Stomach smooth muscle (tissue), 2 donors: Measurements from ENCODE around the gene TRAF3.

ENCODE experiments used
- H3K27ac ChIP-seq: one replicate; pipeline ENCODE4 v1.7.0; 2013; ENCODE audit warnings: mild to moderate bottlenecking, low read length, inconsistent platforms
- H3K27me3 ChIP-seq, 2 donors: one replicate each; pipeline ENCODE4 v1.7.0; 2013; ENCODE audit warnings: low read length in 2 of 2; ENCODE audit not compliant: insufficient read depth in 2 of 2, control insufficient read depth in 1 of 2
- H3K36me3 ChIP-seq, 2 donors: one replicate each; pipeline ENCODE4 v1.7.0; 2013; ENCODE audit warnings: low read length in 2 of 2; ENCODE audit not compliant: control insufficient read depth in 2 of 2, insufficient read depth in 2 of 2
- H3K4me1 ChIP-seq: one replicate; pipeline ENCODE4 v1.7.0; 2013; ENCODE audit warnings: low read length; ENCODE audit not compliant: control insufficient read depth, insufficient read depth
- H3K4me3 ChIP-seq, 2 donors: one replicate each; pipeline ENCODE4 v1.7.0; 2013; ENCODE audit warnings: low read length in 2 of 2
- H3K9ac ChIP-seq, 2 donors: one replicate each; pipeline ENCODE4 v1.7.0; 2013; ENCODE audit warnings: low read length in 2 of 2, mild to moderate bottlenecking in 1 of 2
- H3K9me3 ChIP-seq, 2 donors: one replicate each; pipeline ENCODE4 v1.7.0; 2013; ENCODE audit warnings: low read length in 2 of 2; ENCODE audit not compliant: control insufficient read depth in 2 of 2
- donor health status: healthy.
- donor health status: Pancreatic carcinoma.

The TRAF3 gene

GRCh38 chr14:102798926-102799325 lies 21.7 kb downstream of the TRAF3 start:
- H3K4me3 ChIP-seq = no peak overlapping the region
- no peaks in the 10 kb centered on the region for H3K27me3 ChIP-seq
- H3K27ac ChIP-seq = no peak overlapping the region
- peaks cover 9% of the 10 kb centered on the region for H3K4me1 ChIP-seq
- peaks cover 0 to 1% of the 10 kb centered on the region in 2 donors for H3K36me3 ChIP-seq
- no peaks in the 10 kb centered on the region for H3K9me3 ChIP-seq
- no peak overlapping the region for H3K9ac ChIP-seq

- H3K9me3 ChIP-seq = no peaks in the 10 kb centered on the region
- H3K36me3 ChIP-seq = no peaks in the 10 kb centered on the region
- H3K27ac ChIP-seq = no peak overlapping the region
- H3K4me1 ChIP-seq = peaks cover 9% of the 10 kb centered on the region
- H3K9ac ChIP-seq = no peak overlapping the region
- H3K27me3 ChIP-seq = no peaks in the 10 kb centered on the region
- H3K4me3 ChIP-seq = no peak overlapping the region
Observed at GRCh38 chr14:102799684-102800562, 22.7 kb downstream of the TRAF3 start.

- no peak overlapping the region for H3K9ac ChIP-seq
- peaks cover 5% of the 10 kb centered on the region for H3K4me1 ChIP-seq
- no peak overlapping the region for H3K27ac ChIP-seq
- H3K36me3 ChIP-seq = peaks cover 0 to 2% of the 10 kb centered on the region in 2 donors
- no peaks in the 10 kb centered on the region for H3K27me3 ChIP-seq
- H3K4me3 ChIP-seq = no peak overlapping the region
- H3K9me3 ChIP-seq = no peaks in the 10 kb centered on the region
Observed at GRCh38 chr14:102802834-102803523, 25.7 kb downstream of the TRAF3 start.

- Histone ChIP-seq H3K4me1 (peaks cover 3% of the 10 kb centered on the region), H3K4me3 (no peak overlapping the region), H3K9ac (no peak overlapping the region), H3K9me3 (no peaks in the 10 kb centered on the region), H3K27ac (no peak overlapping the region), H3K36me3 (peaks cover 0 to 2% of the 10 kb centered on the region in 2 donors), H3K27me3 (no peaks in the 10 kb centered on the region)
Observed at GRCh38 chr14:102804858-102805257, 27.6 kb downstream of the TRAF3 start.

GRCh38 chr14:102805371-102805891 lies 28.2 kb downstream of the TRAF3 start:
- Histone ChIP-seq H3K9me3 (no peaks in the 10 kb centered on the region), H3K4me1 (peaks cover 3% of the 10 kb centered on the region), H3K4me3 (no peak overlapping the region), H3K27me3 (no peaks in the 10 kb centered on the region), H3K36me3 (peaks cover 0 to 2% of the 10 kb centered on the region in 2 donors), H3K27ac (no peak overlapping the region), H3K9ac (no peak overlapping the region)

- H3K27ac ChIP-seq = no peak overlapping the region
- no peaks in the 10 kb centered on the region for H3K9me3 ChIP-seq
- no peak overlapping the region for H3K9ac ChIP-seq
- peaks cover 3% of the 10 kb centered on the region for H3K4me1 ChIP-seq
- no peak overlapping the region for H3K4me3 ChIP-seq
- peaks cover 0 to 2% of the 10 kb centered on the region in 2 donors for H3K36me3 ChIP-seq
- H3K27me3 ChIP-seq = no peaks in the 10 kb centered on the region
Observed at GRCh38 chr14:102805941-102806340, 28.7 kb downstream of the TRAF3 start.

- no peaks in the 10 kb centered on the region for H3K9me3 ChIP-seq
- H3K36me3 ChIP-seq = peaks cover 0 to 2% of the 10 kb centered on the region in 2 donors
- no peak overlapping the region for H3K27ac ChIP-seq
- peaks cover 3% of the 10 kb centered on the region for H3K4me1 ChIP-seq
- no peak overlapping the region for H3K4me3 ChIP-seq
- no peak overlapping the region for H3K9ac ChIP-seq
- H3K27me3 ChIP-seq = no peaks in the 10 kb centered on the region
Observed at GRCh38 chr14:102806447-102806846, 29.2 kb downstream of the TRAF3 start.

- Histone ChIP-seq H3K27me3 (no peaks in the 10 kb centered on the region), H3K27ac (no peak overlapping the region), H3K9ac (no peak overlapping the region), H3K4me1 (peaks cover 3% of the 10 kb centered on the region), H3K36me3 (peaks cover 0 to 2% of the 10 kb centered on the region in 2 donors), H3K9me3 (no peaks in the 10 kb centered on the region), H3K4me3 (no peak overlapping the region)
Observed at GRCh38 chr14:102807013-102807406, 29.8 kb downstream of the TRAF3 start.

- H3K4me3 ChIP-seq = no peak overlapping the region
- H3K4me1 ChIP-seq = no peaks in the 10 kb centered on the region
- no peak overlapping the region for H3K9ac ChIP-seq
- no peak overlapping the region for H3K27ac ChIP-seq
- peaks cover 0 to 2% of the 10 kb centered on the region in 2 donors for H3K36me3 ChIP-seq
- no peaks in the 10 kb centered on the region for H3K27me3 ChIP-seq
- H3K9me3 ChIP-seq = no peaks in the 10 kb centered on the region
Observed at GRCh38 chr14:102809870-102810269, 32.6 kb downstream of the TRAF3 start.

- Histone ChIP-seq H3K4me3 (no peak overlapping the region), H3K27ac (no peak overlapping the region), H3K4me1 (no peaks in the 10 kb centered on the region), H3K9ac (no peak overlapping the region), H3K27me3 (no peaks in the 10 kb centered on the region), H3K9me3 (no peaks in the 10 kb centered on the region), H3K36me3 (no peaks in the 10 kb centered on the region)
Observed at GRCh38 chr14:102810523-102810922, 33.3 kb downstream of the TRAF3 start.
